B cell (primary cell): ENCODE measurements around the gene SAMD4A. TPM values are rescaled to one million over a fixed set of nuclear protein-coding genes. Genes with fewer than 3 reads are reported as not detected.

Experiments used
- ATAC-seq: fragments of 200-7000 bp; cut with Tn5 transposase; one replicate; pipeline ENCODE4 v1.10.0; 2021; ENCODE audit warnings: low read depth, mild to moderate bottlenecking, moderate number of reproducible peaks, moderate library complexity
- CTCF ChIA-PET: fragments of 350-600 bp; sonication (Branson Sonifier 250); formaldehyde crosslinking; loops from one replicate; lab custom pipeline; 2021; ENCODE audit warnings: antibody characterized with exemption, inconsistent platforms; lab: Charles Lee
- POLR2A ChIA-PET: fragments of 350-600 bp; sonication (Branson Sonifier 250); formaldehyde crosslinking; loops from one replicate; lab custom pipeline; 2021; ENCODE audit warnings: antibody characterized with exemption; lab: Charles Lee
- DNase-seq: peaks from one replicate; pipeline ENCODE4 v3.0.0; 2013
- H2AFZ ChIP-seq: 2 replicates; pipeline ENCODE4 v1.6.1; 2012; ENCODE audit warnings: mild to moderate bottlenecking, low read depth, low read length; ENCODE audit not compliant: insufficient read depth, poor library complexity, severe bottlenecking
- H3K27ac ChIP-seq, 2 donors: 1 replicate in 1 of 2; 2 replicates in 1 of 2; pipeline ENCODE4 v1.5.1; 2012 to 2013; ENCODE audit warnings: low read length in 2 of 2, mild to moderate bottlenecking in 2 of 2, moderate library complexity in 1 of 2
- H3K27me3 ChIP-seq, 4 experiments: fragments of 200-600 bp in 1 of 4; sonication (generic) in 1 of 4; replicated peaks in 1 of 4; 1 replicate in 2 of 4; 2 replicates in 2 of 4; pipeline versions ENCODE4 v1.6.1 to v1.7.0; 2013 to 2016; ENCODE audit warnings: low read length in 3 of 4, mild to moderate bottlenecking in 2 of 4, mixed read lengths in 1 of 4, moderate library complexity in 1 of 4; ENCODE audit not compliant: insufficient read depth in 4 of 4, control insufficient read depth in 3 of 4; ENCODE audit errors: control extremely low read depth in 1 of 4
- H3K36me3 ChIP-seq, 2 experiments: replicated peaks in 1 of 2; 1 replicate in 1 of 2; 2 replicates in 1 of 2; pipeline versions ENCODE4 v1.6.1 to v1.7.1; 2013; ENCODE audit warnings: low read length in 1 of 2; ENCODE audit not compliant: insufficient read depth in 2 of 2, control insufficient read depth in 1 of 2; ENCODE audit errors: control extremely low read depth in 1 of 2, extremely low read depth in 1 of 2
- H3K4me1 ChIP-seq, 2 donors: fragments of 200-600 bp in 1 of 2; sonication (generic) in 1 of 2; 1 replicate in 1 of 2; 2 replicates in 1 of 2; pipeline versions ENCODE4 v1.5.1 to v1.6.1; 2013 to 2017; ENCODE audit warnings: low read length in 2 of 2; ENCODE audit not compliant: control insufficient read depth in 2 of 2, insufficient read depth in 2 of 2
- H3K4me2 ChIP-seq: replicated peaks from 2 replicates; pipeline ENCODE3; 2012; ENCODE audit warnings: mild to moderate bottlenecking, low read depth, low read length; ENCODE audit not compliant: poor library complexity, severe bottlenecking
- H3K4me3 ChIP-seq, 5 experiments: fragments of 200-600 bp in 1 of 5; sonication (generic) in 1 of 5; 1 replicate in 3 of 5; 2 replicates in 2 of 5; pipeline versions ENCODE4 v1.5.1 to v1.7.0; 2011 to 2016; ENCODE audit warnings: low read length in 4 of 5, mild to moderate bottlenecking in 4 of 5, low read depth in 2 of 5, control low read depth in 1 of 5, moderate library complexity in 1 of 5; ENCODE audit not compliant: insufficient read depth in 1 of 5; ENCODE audit errors: control extremely low read depth in 1 of 5, extremely low read depth in 1 of 5
- H3K79me2 ChIP-seq: fragments of 200-600 bp; sonication (generic); one replicate; pipeline ENCODE4 v1.6.0; 2016; ENCODE audit warnings: low read length; ENCODE audit not compliant: control insufficient read depth, insufficient read depth
- H3K9ac ChIP-seq: fragments of 200-600 bp; sonication (generic); 2 replicates; pipeline ENCODE4 v1.6.1; 2017; ENCODE audit warnings: mild to moderate bottlenecking, low read length, moderate library complexity
- H3K9me3 ChIP-seq, 3 donors: one replicate each; pipeline versions ENCODE4 v1.6.1 to v1.7.1; 2013; ENCODE audit warnings: low read length in 2 of 3; ENCODE audit not compliant: control insufficient read depth in 2 of 3, insufficient read depth in 1 of 3; ENCODE audit errors: control extremely low read depth in 1 of 3
- H4K20me1 ChIP-seq: 2 replicates; pipeline ENCODE4 v1.6.0; 2012; ENCODE audit warnings: mild to moderate bottlenecking, low read length; ENCODE audit not compliant: insufficient read depth, control insufficient read depth, poor library complexity, severe bottlenecking
- H3K27ac Mint-ChIP-seq: one replicate; pipeline ENCODE4 v1.8.0; 2021; ENCODE audit warnings: mixed read lengths
- H3K27me3 Mint-ChIP-seq: one replicate; pipeline ENCODE4 v1.8.0; 2021; ENCODE audit warnings: mixed read lengths
- H3K4me1 Mint-ChIP-seq: one replicate; pipeline ENCODE4 v1.8.0; 2021; ENCODE audit warnings: mixed read lengths
- H3K4me3 Mint-ChIP-seq: one replicate; pipeline ENCODE4 v1.8.0; 2021; ENCODE audit warnings: mixed read lengths
- H3K9me3 Mint-ChIP-seq: one replicate; pipeline ENCODE4 v1.8.0; 2022; ENCODE audit warnings: mixed read lengths; ENCODE audit not compliant: insufficient read depth
- CTCF ChIP-seq: fragments of 200-600 bp; IDR thresholded peaks from one replicate; pipeline ENCODE4 v1.8.0; 2022; ENCODE audit warnings: antibody characterized with exemption, mild to moderate bottlenecking
- EZH2 ChIP-seq: IDR thresholded peaks from 2 replicates; pipeline ENCODE4 v1.6.1; 2012; ENCODE audit warnings: borderline replicate concordance, low read depth, mild to moderate bottlenecking, moderate library complexity, low read length; ENCODE audit not compliant: insufficient read depth, poor library complexity, severe bottlenecking
- WGBS: methylation state at CpG from one replicate; pipeline ENCODE4 v1.1.5; 2013; ENCODE audit warnings: missing lambda C conversion rate; ENCODE audit not compliant: insufficient coverage; 5-methylcytosine and 5-hydroxymethylcytosine counted together
- intact Hi-C: fragments of 100-400 bp; cut with micrococcal nuclease; formaldehyde crosslinking; loops from one replicate; pipeline ENCODE4 v1.10.0; 2022
- polyA plus RNA-seq: library from polyadenylated mRNA; depleted of rRNA; stranded (reverse); fragments of >200 nt; gene quantifications from 2 replicates; pipeline ENCODE4 v1.2.3, GENCODE V29; 2012
- total RNA-seq, 2 donors: library from RNA; stranded (reverse); fragments of 120-200 nt in 1 of 2; gene quantifications; 1 replicate in 1 of 2; 2 replicates in 1 of 2; pipeline versions ENCODE4 v1.2.3 to v1.2.4, GENCODE V29; 2013 to 2022

Gene SAMD4A
- total and polyA plus RNA-seq, 2 donors (not counting 1 experiment from before 2014, with no cell fraction given), result 5.7 to 13.7 TPM

DNA sequence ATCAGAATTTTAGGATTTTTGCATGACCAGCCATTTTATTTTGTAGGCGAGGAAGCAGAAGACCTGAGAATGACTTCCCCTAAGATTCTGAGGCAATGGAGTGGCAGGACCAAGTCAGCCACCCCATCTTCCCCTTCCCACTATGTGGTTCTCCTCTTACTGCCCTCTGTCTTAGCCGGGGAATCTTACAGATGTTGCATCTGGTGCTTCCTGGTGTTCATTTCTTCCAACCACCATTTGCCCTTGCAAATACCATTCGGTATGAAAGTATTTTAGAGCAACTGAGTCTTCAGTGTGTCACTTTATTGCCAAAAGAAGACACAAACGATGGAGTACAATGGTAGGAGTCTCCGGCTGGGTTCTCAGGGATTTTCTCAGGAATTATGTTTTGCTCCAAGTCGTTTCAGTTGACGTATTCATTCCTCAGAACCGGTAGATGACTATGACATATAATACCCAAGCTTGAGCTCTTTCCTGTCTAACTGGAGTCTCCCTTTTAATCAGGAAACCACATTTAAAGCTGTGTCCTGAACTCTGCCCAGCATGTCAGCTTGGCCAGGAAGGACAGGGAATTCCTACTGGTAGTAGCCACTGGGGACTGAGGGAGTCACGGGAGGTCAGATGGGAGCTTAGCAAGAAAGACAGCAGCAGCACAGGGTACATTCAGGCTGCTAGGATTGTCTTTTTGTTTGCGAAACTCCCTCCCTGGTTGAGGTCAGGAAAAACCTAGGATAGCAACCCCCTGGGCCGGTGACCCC lies 87.0 kb downstream of the SAMD4A start:
- no peak overlapping the region for H3K27ac Mint-ChIP-seq
- H3K36me3 ChIP-seq, result no peaks in the 10 kb centered on the region

More for the DNA sequence above, 87.0 kb downstream of the SAMD4A start:
- no peak overlapping the region for H3K27ac ChIP-seq
- no peak overlapping the region for H3K4me2 ChIP-seq
- H3K9me3 ChIP-seq, result no peaks in the 10 kb centered on the region
- peaks cover 15% of the 10 kb centered on the region for H3K79me2 ChIP-seq
- intact Hi-C loops, result no loop called here
- TF ChIP-seq EZH2 (no peak), CTCF (no peak)
- CTCF ChIA-PET, result no interaction called here
- no peak overlapping the region for H3K4me3 Mint-ChIP-seq
- H3K4me1 ChIP-seq, result peaks cover 4% of the 10 kb centered on the region in 2 donors
- POLR2A ChIA-PET, result no interaction called here
- peaks cover 6% of the 10 kb centered on the region for H3K4me1 Mint-ChIP-seq
- no peaks in the 10 kb centered on the region for H3K27me3 Mint-ChIP-seq
- no peaks in the 10 kb centered on the region for H3K9me3 Mint-ChIP-seq
- no peak for ATAC-seq
- H3K27me3 ChIP-seq, result no peaks in the 10 kb centered on the region
- no peak for DNase-seq
- WGBS, result 47% methylated on average over 9 of the region's 11 CpGs
- H3K9ac ChIP-seq, result no peak overlapping the region
- H2AFZ ChIP-seq, result no peak overlapping the region
- no peak overlapping the region for H3K4me3 ChIP-seq
- no peaks in the 10 kb centered on the region for H4K20me1 ChIP-seq
